HEK293T (cell line): ENCODE results near the gene HOXD10.

Experiments used
- ARNT ChIP-seq: fragments of 450-650 bp; IDR thresholded peaks from 2 replicates; pipeline ENCODE4 v1.6.1; 2017; ENCODE audit warnings: mild to moderate bottlenecking
- BHLHE40 ChIP-seq: fragments of 450-650 bp; IDR thresholded peaks from 2 replicates; pipeline ENCODE4 v1.6.1; 2016; ENCODE audit warnings: mild to moderate bottlenecking, moderate library complexity, borderline replicate concordance
- ELF4 ChIP-seq: fragments of 450-650 bp; IDR thresholded peaks from 2 replicates; pipeline ENCODE4 v1.6.1; 2017; ENCODE audit warnings: antibody characterized with exemption
- TARDBP ChIP-seq: fragments of 450-650 bp; IDR thresholded peaks from 2 replicates; pipeline ENCODE4 v1.6.1; 2016

DNA sequence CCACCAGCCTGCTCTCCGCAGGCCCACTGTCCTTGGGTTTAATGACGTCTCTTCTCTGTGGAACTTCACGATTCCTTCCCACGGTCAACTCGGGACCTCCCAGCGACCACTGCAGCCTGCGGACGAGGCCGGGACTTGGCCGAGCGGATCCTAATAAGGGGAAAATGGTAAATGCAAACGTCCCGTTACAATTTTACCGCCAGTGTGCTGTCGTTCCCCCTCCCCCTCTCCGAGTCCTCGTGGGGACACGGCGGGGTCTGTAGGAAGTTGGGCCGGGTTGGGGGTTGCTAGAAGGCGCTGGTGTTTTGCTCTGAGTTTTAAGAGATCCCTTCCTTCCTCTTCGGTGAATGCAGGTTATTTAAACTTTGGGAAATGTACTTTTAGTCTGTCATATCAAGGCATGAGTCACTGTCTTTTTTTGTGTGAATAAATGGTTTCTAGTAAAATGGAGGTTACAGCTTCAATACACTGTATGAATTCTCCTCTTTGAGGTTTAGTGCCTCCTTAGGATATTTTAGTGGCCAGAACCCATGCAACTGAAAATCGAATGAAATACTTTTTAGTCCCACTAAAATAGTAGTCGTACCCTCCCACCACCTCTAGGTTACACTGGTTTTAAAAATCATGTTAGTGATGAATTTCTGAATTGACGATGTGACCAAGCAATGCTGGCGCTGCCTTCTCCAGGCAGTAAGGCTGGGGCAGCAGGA lies 7.2 kb upstream of the HOXD10 start:
- TF ChIP-seq ARNT (no peak), TARDBP (no peak), ELF4 (no peak), BHLHE40 (no peak)
